K562 (cell line): ENCODE data around the gene NRP1.

ENCODE experiments used
- BRF2 ChIP-seq: IDR thresholded peaks from 3 replicates; pipeline ENCODE4 v1.6.1; 2011; ENCODE audit warnings: borderline replicate concordance, mild to moderate bottlenecking; ENCODE audit not compliant: insufficient read length, insufficient read depth
- POLR2A ChIP-seq: fragments of 450-650 bp; conservative IDR thresholded peaks from 2 replicates; pipeline ENCODE4 v1.6.1; 2016
- RAD51 ChIP-seq: fragments of 450-650 bp; IDR thresholded peaks from 2 replicates; pipeline ENCODE4 v1.7.1; 2016; ENCODE audit warnings: low read depth, mild to moderate bottlenecking, borderline replicate concordance
- USF1 ChIP-seq: sonication (generic); formaldehyde crosslinking; IDR thresholded peaks from 2 replicates; pipeline ENCODE4 v1.9.0; 2022; ENCODE audit warnings: mild to moderate bottlenecking, missing genetic modification reagents
- ZNF212 ChIP-seq: fragments of 450-650 bp; formaldehyde crosslinking; IDR thresholded peaks from 2 replicates; pipeline ENCODE4 v1.4.0; 2020; ENCODE audit warnings: mild to moderate bottlenecking

DNA sequence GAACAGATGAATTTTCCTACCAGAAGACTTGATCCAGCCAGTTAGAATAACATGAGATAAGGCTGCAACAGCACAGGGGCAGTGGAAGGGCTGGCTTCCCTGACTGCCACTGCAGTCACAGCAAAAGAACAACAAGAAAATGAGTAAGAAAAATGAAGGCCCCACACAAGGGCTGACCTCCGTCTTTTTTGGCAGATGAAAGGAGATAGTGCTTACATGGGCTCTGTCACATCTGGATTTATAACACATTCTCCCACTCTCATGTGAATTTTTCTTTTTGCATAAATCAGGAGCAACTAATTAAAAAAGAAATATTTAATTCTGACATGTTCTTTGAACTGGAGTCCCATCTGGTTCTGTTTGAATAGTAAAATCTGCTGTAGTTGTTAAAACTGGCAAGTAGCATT lies 99.6 kb downstream of the NRP1 start:
- TF ChIP-seq POLR2A: no peak
- no peak for TF ChIP-seq RAD51
- TF ChIP-seq BRF2: no peak
- no peak for TF ChIP-seq ZNF212 (CRISPR knock-in tag)
- TF ChIP-seq USF1 (CRISPR knock-in tag): no peak
